Middle frontal gyrus (tissue), 1 donor: ENCODE results near the gene KHDC1.
A peak's percentile ranks its signal among the peaks of the same experiment; 100 is the strongest.
"Not testable (repeated sequence)": the region's sequence is repeated elsewhere in the genome, so short reads cannot be mapped to it uniquely, and the experiment has no call there.

Source experiments
- DNase-seq: peaks from one replicate; pipeline ENCODE4 v3.0.0-alpha.2; 2015; ENCODE audit warnings: low spot score; ENCODE audit errors: extremely low spot score

KHDC1 gene

DNA sequence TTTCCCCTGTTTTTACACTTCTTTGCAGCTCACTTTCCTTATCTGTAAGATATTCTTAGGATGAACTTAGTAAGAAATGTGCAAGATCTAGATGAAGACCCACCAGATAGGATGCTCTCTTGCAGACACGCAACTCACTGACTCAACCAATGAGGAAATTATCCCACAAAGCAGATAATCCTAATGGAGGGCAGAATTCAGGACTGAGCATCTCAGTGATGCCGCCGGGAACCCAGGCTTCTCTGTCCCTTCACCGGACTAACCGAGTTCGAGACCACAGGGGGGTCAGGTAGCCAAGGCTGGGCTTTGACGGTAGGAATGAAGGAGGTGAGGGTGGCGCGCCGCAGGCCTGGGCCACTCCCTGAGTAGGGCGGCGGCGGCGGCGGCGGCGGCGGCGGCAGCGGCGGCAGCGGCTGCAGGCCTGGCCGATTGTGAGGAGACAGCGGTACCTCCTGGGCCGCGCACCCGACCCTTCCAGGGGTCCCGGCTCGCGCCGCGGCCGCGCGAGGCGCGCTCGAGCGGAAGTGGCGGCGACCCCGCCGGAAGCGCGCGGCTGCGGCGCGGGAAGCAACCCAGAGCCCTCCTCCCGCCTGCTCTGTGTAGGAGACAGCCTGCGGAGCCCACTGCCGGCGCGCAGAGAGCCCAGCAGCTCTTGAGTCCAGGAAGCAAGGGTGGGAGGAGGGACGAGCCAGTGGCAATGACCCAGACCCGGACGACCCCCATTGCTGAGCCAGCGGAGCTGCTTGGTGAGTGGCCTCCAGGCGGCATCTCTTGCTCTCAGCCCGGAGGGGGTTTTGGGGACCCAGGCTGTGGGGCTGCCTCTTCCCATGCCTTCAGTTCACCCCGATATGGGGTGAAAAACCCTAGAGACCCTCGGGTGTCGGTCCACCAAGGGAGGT is at the start of gene KHDC1:
Gene KHDC1, minus strand, starts transcription at position 526 of the 899 bp plus-strand sequence. CDS start 20,679 bp downstream, outside the sequence.
- peak; percentile 25 for DNase-seq

DNA sequence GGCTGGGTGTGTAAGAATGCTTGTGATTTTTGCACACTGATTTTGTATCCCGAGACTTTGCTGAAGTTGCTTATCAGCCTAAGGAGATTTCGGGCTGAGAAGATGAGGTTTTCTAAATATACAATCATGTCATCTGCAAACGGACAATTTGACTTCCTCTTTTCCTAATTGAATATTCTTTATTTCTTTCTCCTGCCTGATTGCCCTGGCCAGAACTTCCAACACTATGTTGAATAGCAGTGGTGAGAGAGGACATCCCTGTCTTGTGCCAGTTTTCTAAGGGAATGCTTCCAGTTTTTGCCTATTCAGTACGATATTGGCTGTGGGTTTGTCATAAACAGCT is 47.5 kb upstream of the KHDC1 start:
- not testable (repeated sequence) for DNase-seq

- no peak for DNase-seq
Measured at GRCh38 chr6:73309785-73310502, 46.9 kb upstream of the KHDC1 start.

- DNase-seq = no peak
Measured at GRCh38 chr6:73309535-73309784, 46.5 kb upstream of the KHDC1 start.

DNA sequence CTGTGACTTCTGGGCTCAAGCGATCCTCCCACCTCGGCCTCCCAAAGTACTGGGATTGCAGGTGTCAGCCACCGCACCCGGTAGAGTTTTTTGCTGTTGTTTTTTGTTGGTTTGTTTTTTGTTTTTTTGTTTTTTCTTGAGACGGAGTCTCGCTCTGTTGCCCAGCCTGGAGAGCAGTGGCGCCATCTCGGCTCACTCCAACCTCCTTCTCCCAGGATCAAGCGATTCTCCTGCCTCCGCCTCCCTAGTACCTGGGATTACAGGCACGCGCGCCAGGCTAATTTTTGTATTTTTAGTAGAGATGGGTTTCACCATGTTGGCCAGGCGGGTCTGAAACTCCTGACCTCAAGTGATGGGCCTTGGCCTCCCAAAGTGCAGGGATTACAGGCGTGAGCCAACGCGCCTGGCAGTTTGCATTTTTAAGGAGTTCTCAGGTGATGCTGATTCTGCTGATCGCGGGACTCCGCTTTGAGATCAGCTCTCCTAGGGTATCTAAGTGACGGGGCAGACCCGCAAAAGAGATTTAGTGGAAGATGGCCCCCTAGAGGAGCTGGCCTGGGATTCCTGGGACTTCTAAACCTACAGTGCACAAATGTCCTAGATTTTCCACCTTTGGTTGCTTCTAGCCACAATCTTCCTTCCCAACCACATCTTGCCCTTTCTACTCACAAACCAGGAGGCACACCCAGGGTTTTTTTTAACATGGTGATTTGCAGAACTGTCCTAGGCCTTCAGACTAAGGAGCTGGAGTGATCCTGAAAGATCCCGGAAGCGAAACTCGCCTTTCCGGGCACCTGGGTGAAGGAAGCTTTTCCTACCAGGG is 45.9 kb upstream of the KHDC1 start:
- DNase-seq = no peak

GRCh38 chr6:73303773-73304172 is 40.8 kb upstream of the KHDC1 start:
- DNase-seq = not testable (repeated sequence)

DNA sequence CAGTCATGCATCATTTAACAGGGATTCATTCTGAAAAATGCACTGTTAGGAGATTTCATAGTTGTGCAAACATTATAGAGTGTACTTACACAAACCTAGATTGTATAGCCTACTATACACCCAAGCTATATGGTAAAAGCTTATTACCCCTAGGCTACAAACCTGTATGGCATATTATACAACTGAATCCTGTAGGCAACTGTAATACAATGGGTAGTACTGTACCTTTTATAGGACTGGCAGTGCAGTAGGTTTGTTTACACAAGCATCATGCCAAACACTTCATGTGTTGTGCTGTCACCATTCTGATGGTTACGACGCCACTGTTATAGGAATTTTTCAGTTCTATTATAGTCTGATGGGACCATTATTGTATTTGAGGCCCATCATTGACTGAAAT is 39.3 kb upstream of the KHDC1 start:
- no peak for DNase-seq

GRCh38 chr6:73299151-73299971 is 36.4 kb upstream of the KHDC1 start:
- DNase-seq = no peak

GRCh38 chr6:73293331-73293730 is 30.3 kb upstream of the KHDC1 start:
- DNase-seq = no peak

DNA sequence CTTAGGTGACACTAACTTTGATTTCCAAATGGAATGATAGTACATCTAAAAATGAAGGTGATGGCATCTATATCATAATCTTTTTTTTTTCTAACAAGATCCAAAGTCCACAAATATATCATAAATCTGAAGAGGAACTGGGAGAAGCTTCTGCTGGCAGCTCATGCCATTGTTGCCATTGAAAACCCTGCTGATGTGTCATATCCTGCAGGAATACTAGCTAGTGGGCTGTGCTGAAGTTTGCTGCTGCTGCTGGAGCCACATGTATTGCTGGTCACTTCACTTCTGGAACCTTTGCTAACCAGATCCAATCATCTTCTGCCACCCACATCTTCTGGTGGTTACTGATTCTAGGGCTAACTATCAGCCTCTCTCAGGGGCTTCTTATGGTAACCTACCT is 27.4 kb upstream of the KHDC1 start:
- DNase-seq = no peak

GRCh38 chr6:73286752-73287151 is 23.8 kb upstream of the KHDC1 start:
- no peak for DNase-seq

- peak; percentile 63 for DNase-seq
Measured at GRCh38 chr6:73285674-73286283, 22.8 kb upstream of the KHDC1 start.

DNA sequence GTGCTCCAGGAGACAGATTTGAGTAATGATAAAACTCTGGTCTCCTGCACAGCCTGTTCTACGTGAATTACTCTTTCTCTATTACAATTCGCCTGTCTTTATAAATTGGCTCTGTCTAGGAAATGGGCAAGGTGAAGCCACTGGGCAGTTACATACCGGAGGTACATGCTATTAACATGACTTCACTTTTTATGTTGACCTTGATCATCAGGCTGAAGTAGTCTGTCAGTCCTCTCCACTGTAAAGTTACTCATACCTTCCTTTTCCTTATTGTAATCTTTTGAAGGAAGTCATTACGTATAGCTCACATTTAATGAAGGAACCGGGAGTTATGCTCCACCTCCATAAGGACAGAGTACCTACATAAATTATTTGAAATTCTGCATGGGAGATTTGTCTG is 19.9 kb upstream of the KHDC1 start:
- no peak for DNase-seq

DNA sequence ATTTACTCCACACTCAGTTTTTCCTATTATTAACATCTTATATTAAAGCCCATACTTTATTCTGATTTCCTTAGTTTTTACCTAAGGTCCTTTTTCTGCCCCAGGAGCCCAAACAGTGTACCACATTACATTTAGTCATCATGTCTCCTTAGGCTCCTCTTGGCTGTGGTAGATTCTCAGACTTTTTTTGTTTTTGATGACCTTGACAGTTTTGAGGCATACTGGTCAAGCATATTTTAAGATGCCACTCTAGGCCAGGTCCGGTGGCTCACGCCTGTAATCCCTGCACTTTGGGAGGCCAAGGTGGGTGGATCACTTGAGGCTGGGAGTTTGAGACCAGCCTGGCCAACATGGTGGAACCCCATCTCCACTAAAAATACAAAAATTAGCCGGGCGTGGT is 18.7 kb upstream of the KHDC1 start:
- not testable (repeated sequence) for DNase-seq

GRCh38 chr6:73269296-73269695 is 6.3 kb upstream of the KHDC1 start:
- not testable (repeated sequence) for DNase-seq

- DNase-seq = not testable (repeated sequence)
Measured at GRCh38 chr6:73268896-73269295, 5.9 kb upstream of the KHDC1 start.

GRCh38 chr6:73264446-73264845 is 1.4 kb upstream of the KHDC1 start:
- DNase-seq = no peak

- DNase-seq = no peak
Measured at GRCh38 chr6:73263570-73263909, 544 bp upstream of the KHDC1 start.

DNA sequence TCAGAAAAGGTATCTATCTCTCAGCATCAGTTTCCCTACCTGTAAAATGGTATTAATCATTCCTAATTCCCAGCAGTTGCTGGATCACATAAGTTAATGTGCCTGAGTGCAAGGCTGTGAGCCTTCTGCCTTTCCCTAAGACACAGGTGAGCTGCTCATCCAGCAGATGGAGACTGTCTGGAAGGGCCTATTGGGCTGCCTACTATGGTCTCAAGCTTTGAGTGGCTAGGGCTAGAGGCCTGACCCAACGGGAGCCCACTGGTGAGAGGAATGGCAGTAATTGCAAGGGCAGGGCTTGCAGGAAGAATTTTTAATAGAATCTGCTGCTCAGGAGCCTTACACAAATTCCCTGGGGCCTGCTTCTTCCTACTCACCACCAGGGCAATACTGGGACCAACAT is 4.3 kb downstream of the KHDC1 start:
- DNase-seq = no peak

- DNase-seq = not testable (repeated sequence)
Measured at GRCh38 chr6:73254323-73254722, 8.7 kb downstream of the KHDC1 start.

DNA sequence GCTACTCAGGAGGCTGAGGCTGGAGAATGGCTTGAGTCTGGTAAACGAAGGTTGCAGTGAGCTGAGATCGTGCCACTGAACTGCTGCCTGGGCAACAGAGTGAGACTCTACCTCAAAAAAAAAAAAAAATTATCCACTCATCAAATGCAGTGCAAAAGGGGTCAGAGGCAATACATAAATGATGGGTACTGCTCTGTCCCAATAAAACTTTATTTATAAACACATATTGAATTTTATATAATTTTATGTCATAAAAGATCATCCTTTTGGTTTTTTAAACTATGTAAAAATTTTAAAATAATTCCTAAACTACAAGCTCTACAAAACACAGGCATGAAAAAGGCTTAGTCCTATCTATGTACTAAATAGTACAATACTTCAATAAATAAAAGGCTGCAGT is 10.3 kb downstream of the KHDC1 start:
- no peak for DNase-seq
